Duodenal mucosa (tissue), 2 donors: Measurements from ENCODE around the gene ZNF503.
"Not testable (repeated sequence)": the region's sequence is repeated elsewhere in the genome, so short reads cannot be mapped to it uniquely, and the experiment has no call there.

Experiments used
- H3K27ac ChIP-seq: one replicate; pipeline ENCODE4 v1.7.0; 2013; ENCODE audit warnings: low read depth, low read length
- H3K27me3 ChIP-seq, 2 donors: one replicate each; pipeline ENCODE4 v1.7.0; 2013; ENCODE audit warnings: low read length in 2 of 2, control low read depth in 1 of 2; ENCODE audit not compliant: insufficient read depth in 2 of 2, control insufficient read depth in 1 of 2
- H3K36me3 ChIP-seq, 2 donors: one replicate each; pipeline ENCODE4 v1.7.0; 2013; ENCODE audit warnings: low read length in 2 of 2, control low read depth in 1 of 2; ENCODE audit not compliant: insufficient read depth in 2 of 2, control insufficient read depth in 1 of 2
- H3K4me1 ChIP-seq, 2 donors: one replicate each; pipeline ENCODE4 v1.7.0; 2013; ENCODE audit warnings: low read length in 2 of 2, control low read depth in 1 of 2; ENCODE audit not compliant: insufficient read depth in 2 of 2, control insufficient read depth in 1 of 2
- H3K4me3 ChIP-seq, 2 donors: one replicate each; pipeline ENCODE4 v1.7.0; 2013; ENCODE audit warnings: low read length in 2 of 2, low read depth in 1 of 2
- H3K9ac ChIP-seq, 2 donors: one replicate each; pipeline ENCODE4 v1.7.0; 2013; ENCODE audit warnings: low read length in 2 of 2, low read depth in 1 of 2
- H3K9me3 ChIP-seq, 2 donors: one replicate each; pipeline ENCODE4 v1.7.0; 2013; ENCODE audit warnings: low read length in 2 of 2, control low read depth in 1 of 2; ENCODE audit not compliant: control insufficient read depth in 1 of 2

The ZNF503 gene

DNA sequence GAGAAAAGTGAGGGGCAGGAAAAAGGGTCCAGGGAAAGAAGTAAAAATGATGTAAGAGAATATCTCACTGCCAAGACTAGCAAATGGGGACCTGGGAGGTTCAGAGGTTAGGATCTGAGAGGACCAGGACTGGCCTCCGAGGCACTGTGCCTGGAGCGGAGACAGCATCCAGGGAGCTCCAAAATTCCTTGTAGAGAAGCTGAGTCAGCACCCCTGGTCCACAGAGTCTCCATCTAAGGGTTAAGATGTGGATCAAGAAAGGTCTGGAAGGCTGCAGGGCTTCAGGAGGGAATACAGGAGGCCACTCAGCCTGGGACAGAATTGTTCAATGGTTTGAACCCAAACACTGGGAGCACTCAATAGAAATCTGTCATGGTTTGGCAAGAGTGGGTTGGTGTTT is 30.6 kb downstream of the ZNF503 start:
- Histone ChIP-seq H3K9ac (no peak overlapping the region), H3K27me3 (no peaks in the 10 kb centered on the region), H3K9me3 (no peaks in the 10 kb centered on the region), H3K36me3 (no peaks in the 10 kb centered on the region), H3K4me1 (no peaks in the 10 kb centered on the region), H3K4me3 (no peak overlapping the region), H3K27ac (no peak overlapping the region)

DNA sequence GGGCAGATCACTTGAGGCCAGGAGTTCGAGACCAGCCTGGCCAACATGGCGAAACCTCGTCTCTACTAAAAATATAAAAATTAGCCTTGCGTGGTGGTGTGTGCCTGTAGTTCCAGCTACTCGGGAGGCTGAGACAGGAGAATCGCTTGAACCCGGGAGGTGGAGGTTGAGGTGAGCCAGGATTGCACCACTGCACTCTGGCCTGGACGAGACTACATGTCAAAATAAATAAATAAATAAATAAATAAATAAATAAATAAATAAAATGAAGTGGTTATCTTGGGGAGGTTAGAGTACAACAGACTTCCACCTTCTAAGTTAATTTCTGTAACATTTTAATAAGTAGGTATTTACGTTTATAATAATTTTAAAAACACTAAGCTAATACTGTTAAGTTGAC is 31.7 kb downstream of the ZNF503 start:
- not testable (repeated sequence) for H3K9me3 ChIP-seq, H3K9ac ChIP-seq, H3K36me3 ChIP-seq, H3K4me1 ChIP-seq, H3K27ac ChIP-seq, H3K4me3 ChIP-seq, H3K27me3 ChIP-seq

DNA sequence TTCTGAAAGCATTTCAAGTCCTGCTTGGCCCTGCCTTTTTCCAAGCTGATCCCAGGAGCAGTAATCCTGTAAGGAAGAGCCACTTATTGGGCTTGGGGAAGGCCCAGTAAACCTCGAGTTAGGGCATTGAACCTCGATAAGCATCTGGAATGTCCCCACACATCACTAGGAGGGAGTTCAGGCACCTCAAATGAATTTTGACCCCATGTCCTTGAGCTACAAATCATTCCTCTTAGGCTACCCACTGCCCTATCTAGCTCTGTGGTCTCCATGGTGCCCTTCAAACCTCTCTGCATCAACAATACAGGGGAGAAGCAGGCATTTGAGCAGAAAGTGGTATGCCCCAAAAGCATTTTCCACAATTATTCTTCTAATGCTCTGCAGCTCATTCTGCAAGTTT is 33.7 kb downstream of the ZNF503 start:
- Histone ChIP-seq H3K27ac (no peak overlapping the region), H3K27me3 (no peaks in the 10 kb centered on the region), H3K9me3 (no peaks in the 10 kb centered on the region), H3K4me3 (no peak overlapping the region), H3K36me3 (no peaks in the 10 kb centered on the region), H3K9ac (no peak overlapping the region), H3K4me1 (peaks cover 2 to 3% of the 10 kb centered on the region in 2 donors)

DNA sequence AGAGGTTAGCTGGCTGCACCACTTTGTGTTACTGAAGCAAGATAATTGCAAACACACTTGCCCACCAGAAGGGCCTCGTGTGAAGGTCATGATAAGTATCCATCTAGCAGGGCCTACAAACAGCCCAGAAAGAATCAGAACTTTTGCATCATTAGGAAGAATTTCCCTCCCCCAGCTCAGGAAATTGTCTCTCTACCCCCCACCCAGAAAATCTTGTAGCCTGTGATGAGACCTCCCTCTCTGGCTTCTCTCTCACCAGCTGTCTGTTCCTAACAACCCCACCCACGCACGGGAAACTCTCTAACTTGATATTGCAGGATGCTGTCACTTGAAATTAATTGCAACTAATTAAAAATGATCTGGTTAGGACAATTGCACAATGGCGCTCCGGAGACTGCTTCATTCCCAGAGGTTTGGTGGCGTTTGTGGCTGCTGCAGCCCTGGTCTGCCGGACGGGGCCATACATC is 34.5 kb downstream of the ZNF503 start:
- H3K4me3 ChIP-seq = no peak overlapping the region
- H3K9ac ChIP-seq = no peak overlapping the region
- no peak overlapping the region for H3K27ac ChIP-seq
- H3K27me3 ChIP-seq = no peaks in the 10 kb centered on the region
- peaks cover 5 to 11% of the 10 kb centered on the region in 2 donors for H3K4me1 ChIP-seq
- H3K36me3 ChIP-seq = no peaks in the 10 kb centered on the region
- no peaks in the 10 kb centered on the region for H3K9me3 ChIP-seq

DNA sequence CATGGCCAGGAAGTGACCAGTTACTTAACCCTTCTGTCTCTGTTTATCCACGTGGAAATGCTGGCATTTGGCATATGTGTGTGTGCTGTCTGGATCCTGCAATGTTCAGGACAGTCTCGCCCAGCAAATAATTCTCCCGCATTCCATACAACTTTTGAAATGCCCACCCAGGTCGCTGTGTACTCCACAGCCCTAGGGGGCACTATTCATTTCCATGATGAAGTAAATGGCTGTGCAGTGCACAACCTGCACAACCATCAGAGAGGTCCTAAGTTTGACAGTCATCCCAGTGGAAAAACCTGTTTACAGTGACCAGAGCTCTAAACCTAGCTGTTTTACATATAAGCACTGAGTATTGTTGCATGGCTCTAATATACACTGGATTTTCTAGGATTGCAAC is 38.1 kb downstream of the ZNF503 start:
- Histone ChIP-seq H3K9ac (no peak overlapping the region), H3K9me3 (no peaks in the 10 kb centered on the region), H3K4me1 (peaks cover 18 to 25% of the 10 kb centered on the region in 2 donors), H3K4me3 (no peak overlapping the region), H3K27me3 (no peaks in the 10 kb centered on the region), H3K27ac (no peak overlapping the region), H3K36me3 (no peaks in the 10 kb centered on the region)

DNA sequence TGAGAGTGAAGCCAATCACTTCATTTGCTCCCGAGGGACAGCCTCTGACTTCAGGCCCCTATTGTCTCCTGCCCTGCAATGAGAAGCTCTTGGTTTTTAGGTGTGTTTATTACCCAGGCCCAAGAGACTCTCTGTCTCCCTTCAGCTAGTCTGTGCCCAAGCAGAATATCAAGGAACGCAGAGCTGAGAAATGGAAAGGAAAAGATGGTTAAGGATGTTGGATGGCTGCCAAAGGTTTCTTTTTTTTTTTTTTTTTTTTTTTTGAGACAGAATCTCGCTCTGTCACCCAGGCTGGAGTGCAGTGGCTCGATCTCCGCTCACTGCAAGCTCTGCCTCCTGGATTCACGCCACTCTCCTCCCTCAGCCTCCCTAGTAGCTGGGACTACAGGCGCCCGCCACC is 41.7 kb downstream of the ZNF503 start:
- H3K9me3 ChIP-seq, H3K36me3 ChIP-seq, H3K27ac ChIP-seq, H3K27me3 ChIP-seq, H3K9ac ChIP-seq, H3K4me3 ChIP-seq: not testable (repeated sequence)
- peaks cover 26 to 36% of the 10 kb centered on the region in 2 donors for H3K4me1 ChIP-seq

DNA sequence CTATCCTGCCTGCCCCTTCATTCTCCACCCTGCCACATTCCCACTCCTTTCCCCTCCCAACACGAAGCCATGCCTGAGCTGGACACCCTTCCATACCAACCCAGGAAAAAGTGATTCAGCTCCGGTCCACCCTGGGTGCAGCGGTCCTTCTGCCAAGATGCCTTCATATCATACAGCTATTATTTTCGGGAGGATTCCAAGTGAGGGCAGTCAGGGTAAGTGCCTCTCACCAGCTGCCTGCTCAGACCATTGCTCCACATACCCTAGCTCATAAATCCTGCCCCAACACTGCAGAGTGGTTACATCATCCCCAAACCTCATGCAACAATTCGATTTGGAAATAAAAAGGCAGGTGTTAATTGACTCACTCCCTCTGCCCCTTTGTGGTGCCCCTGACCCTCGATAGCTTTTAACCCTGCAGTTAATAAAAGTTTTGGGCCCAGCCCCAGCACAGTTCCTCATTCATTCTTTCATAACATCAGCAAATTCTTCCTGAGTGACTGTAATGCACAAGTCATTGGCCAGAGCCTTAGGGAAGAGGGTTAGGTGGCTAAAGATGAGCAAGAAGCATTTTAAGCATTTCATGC is 42.6 kb downstream of the ZNF503 start:
- Histone ChIP-seq H3K27ac (no peak overlapping the region), H3K9me3 (peaks cover 0 to 6% of the 10 kb centered on the region in 2 donors), H3K27me3 (peaks cover 0 to 2% of the 10 kb centered on the region in 2 donors), H3K4me1 (peaks cover 23 to 36% of the 10 kb centered on the region in 2 donors), H3K4me3 (no peak overlapping the region), H3K36me3 (no peaks in the 10 kb centered on the region), H3K9ac (no peak overlapping the region)

DNA sequence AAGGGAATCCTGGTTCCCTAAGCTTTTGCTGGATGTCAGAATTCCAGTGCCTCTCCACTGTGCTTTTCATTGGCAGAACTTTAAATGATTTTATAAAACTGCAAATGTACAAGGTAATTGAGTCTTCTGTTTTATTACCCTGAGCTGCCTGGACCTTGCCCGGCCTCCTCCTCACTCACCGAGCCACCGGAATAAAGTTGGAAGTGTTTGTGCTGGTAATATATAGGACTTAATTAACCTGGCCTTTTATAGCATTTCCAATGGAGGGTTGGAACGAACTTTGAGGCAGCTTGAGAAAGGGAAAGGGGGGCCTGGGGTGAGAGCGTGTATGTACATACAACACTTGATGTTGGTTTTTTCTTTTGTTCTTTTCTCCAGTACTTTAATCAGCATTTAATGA is 43.4 kb downstream of the ZNF503 start:
- peaks cover 23 to 36% of the 10 kb centered on the region in 2 donors for H3K4me1 ChIP-seq
- H3K9ac ChIP-seq = no peak overlapping the region
- peaks cover 0 to 6% of the 10 kb centered on the region in 2 donors for H3K9me3 ChIP-seq
- no peak overlapping the region for H3K27ac ChIP-seq
- peak overlapping the region; percentile 4 to 26 for H3K4me3 ChIP-seq
- H3K27me3 ChIP-seq = peaks cover 0 to 3% of the 10 kb centered on the region in 2 donors
- H3K36me3 ChIP-seq = no peaks in the 10 kb centered on the region

DNA sequence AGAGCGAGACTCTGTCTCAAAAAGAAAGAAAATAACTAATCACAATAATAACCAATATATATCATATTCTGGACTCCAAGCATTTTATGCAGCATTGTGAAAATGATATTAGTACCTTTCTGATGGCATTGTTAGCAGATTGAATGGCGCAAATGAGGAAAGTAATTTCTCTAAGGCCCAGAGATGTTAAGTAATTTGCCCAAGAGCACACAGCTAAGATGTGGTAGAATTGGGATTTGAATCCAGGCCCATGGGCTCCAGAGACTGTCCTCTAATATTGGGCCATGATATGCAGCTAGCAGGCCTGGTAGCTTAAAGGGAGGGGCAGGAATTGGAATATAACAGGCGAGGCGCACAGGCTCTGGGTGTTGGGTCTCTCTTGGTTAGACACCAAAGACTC is 44.1 kb downstream of the ZNF503 start:
- peaks cover 0 to 6% of the 10 kb centered on the region in 2 donors for H3K9me3 ChIP-seq
- H3K27me3 ChIP-seq = peaks cover 0 to 3% of the 10 kb centered on the region in 2 donors
- no peak overlapping the region for H3K27ac ChIP-seq
- no peak overlapping the region for H3K9ac ChIP-seq
- peak overlapping the region in 1 of 2 donors; percentile 26 for H3K4me3 ChIP-seq
- H3K36me3 ChIP-seq = no peaks in the 10 kb centered on the region
- peaks cover 23 to 30% of the 10 kb centered on the region in 2 donors for H3K4me1 ChIP-seq

DNA sequence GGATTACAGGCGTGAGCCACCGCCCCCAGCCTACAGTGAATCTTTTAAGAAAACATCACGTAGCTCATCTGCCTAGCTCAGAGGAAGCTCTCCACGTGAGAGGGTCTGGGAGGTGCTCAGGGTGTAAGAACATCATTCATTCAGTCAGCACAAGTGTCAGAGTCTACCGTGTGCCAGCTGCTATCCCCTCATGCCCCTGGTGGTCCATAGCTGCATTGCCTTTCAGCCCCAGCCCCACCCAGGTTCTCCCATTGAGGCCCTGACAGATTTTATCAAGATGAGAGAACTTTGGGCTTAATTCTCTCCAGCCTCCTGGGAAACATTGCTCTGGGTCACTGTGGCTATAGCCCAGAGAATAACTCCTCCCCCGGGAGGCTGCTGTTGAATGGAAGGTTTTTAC is 45.1 kb downstream of the ZNF503 start:
- Histone ChIP-seq H3K9ac (no peak overlapping the region), H3K4me3 (no peak overlapping the region), H3K4me1 (peaks cover 21 to 26% of the 10 kb centered on the region in 2 donors), H3K27me3 (peaks cover 0 to 3% of the 10 kb centered on the region in 2 donors), H3K36me3 (no peaks in the 10 kb centered on the region), H3K27ac (no peak overlapping the region), H3K9me3 (peaks cover 0 to 6% of the 10 kb centered on the region in 2 donors)
